GM18867 (cell line): ENCODE results near the gene RNF224.

Experiments used
- ATAC-seq: cut with Tn5 transposase; IDR thresholded peaks from one replicate; pipeline ENCODE4 v1.9.1; 2021; ENCODE audit warnings: mild to moderate bottlenecking, moderate library complexity; ENCODE audit not compliant: unreplicated experiment

The RNF224 gene

DNA sequence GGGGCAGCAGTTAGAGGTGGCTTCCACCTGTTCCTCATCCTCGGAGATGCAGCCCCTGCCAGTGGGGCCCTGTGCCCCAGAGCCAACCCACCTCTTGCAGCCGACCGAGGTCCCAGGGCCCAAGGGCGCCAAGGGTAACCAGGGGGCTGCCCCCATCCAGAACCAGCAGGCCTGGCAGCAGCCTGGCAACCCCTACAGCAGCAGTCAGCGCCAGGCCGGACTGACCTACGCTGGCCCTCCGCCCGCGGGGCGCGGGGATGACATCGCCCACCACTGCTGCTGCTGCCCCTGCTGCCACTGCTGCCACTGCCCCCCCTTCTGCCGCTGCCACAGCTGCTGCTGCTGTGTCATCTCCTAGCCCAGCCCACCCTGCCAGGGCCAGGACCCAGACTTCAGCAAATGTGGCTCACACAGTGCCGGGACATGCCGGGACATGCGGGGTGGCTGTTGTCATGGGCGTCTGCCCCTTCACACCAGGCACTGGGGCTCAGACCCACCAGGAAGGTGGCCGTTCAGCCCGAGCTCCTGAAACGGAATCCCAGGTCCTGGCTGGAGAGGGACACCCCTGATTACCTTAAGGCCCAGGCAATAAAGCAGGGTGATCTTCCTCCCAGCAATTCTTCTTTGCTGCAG lies 1.5 kb upstream of the RNF224 start:
- no peak for ATAC-seq

DNA sequence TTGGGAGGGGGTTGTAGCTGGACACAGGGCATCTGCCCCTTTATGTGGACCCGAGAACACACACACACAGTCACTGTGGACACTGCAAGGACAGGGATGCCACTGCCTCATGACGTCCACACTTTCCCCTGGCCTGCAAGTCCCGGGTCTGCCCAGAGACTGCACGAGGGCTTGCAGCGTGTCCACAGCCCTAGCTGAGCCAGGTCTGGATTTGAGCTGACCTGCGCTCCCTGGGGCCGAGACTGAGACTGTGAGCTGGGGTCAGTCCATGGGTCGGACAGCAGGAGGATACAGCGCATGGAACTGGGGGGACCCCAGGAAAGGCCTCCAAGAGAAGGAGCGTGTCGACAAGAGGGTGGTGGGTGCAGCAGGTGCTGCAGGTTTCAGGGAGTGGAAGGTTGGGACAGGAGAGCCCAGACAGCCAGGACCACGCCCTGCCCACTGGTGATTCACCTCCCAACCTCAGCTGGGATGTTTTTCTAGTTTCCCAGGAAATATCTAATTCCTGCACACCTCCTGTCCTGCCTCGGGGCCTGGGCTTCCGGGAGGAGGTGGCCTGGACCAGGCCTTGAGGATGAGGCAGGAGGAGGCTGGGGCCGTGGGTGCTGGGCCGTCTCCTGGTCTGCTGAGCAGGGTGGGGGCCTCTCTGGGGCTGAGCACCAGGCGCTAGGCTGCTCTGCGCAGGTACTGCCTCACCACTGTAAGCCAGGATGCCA lies 806 bp upstream of the RNF224 start:
- no peak for ATAC-seq

DNA sequence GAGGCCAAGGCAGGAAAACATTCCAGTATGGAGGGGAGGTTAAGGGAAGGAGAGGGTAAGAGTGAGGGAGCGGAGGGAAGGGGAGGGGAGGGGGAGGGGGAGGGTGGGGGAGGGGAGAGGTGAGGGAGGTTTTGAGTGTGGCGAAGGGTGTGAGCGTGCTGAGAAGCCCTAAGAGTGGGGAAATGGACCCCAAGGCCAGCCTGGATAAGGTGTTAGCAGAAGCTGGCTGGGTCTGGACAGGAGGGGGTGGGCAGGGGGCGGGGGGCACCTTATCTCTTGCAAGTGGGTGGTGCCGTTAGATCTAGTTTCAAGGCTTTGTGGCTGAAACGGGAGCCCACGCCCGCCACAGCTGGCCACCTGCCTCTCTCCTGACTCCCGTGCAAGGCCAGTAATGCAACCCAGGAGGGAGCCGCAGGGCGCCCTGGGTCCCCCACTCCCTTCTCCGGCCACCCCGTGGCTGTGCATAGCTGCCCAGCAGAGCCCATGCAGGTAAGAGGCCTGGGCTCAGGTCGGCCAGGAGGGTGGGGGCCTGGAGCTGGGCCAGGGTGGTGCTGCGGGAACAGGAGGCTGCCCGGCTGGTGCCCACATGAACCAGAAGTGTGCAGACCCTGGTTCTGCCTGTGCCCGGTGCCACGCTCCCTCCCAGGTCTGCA lies 677 bp downstream of the RNF224 start:
- ATAC-seq: no peak

DNA sequence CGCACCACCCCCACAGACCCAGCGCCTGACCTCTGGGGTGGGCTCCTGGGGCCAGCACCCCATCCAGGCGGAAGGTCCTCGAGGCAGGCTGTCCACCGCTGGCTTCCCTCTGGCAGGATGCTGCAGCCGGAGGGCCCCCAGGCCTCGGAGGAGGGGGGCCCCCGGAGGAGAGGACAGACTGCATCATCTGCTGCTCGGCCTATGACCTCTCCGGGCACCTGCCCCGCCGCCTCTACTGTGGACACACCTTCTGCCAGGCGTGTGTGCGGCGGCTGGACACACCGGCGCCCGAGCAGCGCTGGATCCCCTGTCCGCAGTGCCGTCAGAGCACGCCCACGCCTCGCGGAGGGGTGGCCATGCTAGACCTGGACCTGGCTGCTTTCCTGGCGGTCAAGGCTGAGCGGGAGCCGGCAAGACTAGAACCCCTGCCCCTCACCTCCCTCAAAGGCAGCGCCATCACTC lies 1.2 kb downstream of the RNF224 start:
- no peak for ATAC-seq

DNA sequence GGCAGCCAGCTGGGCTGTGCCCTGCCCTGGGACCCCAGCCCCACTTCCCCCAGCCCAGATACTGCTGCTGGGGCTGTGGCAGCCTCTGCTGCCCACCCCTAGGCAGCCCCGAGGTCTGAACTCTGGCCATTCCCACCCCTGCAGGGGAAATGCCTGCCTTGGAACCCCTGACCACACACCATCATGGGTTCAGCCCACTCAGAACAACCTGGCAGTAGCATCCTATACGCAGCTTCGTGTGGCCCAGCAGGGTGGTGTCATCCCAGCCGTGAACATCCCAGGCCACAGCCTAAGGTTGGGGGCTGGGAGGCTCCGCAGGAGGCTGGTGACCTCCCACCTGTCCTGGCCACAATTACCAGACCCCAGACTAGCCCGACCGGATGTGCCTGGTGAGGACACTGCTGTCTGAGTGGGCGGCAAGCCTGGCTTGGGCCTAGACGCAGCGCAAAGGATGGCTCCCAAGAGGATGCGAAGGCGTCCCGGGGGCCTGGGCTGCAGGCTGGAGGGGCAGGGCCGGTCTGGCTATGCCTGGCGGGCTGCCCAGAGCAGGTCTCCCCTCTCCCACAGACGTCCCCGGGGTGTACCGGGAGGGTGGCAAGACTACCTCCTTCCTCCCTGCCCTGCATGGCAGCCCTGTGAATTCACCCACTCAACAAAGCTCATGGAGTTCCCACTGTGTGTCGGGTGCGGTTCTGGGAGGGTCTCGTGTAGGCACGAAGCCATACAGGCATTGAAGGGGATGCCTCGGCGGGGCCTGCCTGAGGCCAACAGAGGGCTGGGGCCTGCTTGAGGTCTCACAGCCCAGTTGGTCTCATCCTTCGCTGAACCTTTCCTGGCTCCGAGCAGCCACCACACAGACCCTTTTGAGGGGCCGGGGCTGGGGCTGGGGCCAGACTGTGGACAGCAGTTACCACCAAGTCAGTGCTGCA lies 1.9 kb downstream of the RNF224 start:
- ATAC-seq: no peak

DNA sequence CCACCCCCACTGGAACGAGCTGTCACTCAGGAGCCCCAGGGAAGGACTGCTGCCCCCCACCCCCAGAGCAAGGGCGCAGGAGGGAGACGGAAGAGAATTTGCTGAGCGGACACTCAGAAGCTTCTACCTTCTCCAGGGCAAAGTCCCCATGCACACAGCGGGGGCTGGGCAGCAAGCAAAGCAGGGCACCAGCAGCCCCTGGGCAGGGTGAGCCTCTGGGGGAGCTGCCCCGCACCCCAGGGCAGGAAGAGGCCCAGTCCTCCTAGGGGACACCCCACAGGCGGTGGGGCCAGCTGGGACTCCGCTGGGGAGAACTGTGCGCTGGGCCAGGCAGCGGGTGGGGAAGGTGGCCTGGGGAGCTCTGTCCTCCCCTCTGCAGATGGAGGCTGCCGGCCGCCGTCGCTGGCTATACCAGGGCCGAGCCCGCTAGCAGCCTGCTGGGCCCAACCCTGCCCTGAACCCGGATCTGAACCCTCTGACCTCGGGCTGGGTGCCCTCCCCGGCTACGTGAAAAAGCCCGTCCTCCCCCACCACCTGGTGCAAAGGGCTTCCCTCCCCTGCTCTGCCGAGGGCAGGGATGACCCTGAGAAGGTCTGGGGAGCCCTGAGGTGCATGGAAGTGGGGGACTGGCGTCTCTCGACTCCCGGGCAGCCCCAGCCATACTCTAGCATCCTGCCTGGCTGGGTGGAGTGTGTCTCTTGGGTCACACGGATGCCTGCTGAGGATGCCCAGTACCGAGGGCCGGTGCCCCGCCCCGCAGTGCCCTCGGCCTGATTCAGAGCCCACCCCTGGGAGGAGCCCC lies 2.8 kb downstream of the RNF224 start:
- no peak for ATAC-seq

DNA sequence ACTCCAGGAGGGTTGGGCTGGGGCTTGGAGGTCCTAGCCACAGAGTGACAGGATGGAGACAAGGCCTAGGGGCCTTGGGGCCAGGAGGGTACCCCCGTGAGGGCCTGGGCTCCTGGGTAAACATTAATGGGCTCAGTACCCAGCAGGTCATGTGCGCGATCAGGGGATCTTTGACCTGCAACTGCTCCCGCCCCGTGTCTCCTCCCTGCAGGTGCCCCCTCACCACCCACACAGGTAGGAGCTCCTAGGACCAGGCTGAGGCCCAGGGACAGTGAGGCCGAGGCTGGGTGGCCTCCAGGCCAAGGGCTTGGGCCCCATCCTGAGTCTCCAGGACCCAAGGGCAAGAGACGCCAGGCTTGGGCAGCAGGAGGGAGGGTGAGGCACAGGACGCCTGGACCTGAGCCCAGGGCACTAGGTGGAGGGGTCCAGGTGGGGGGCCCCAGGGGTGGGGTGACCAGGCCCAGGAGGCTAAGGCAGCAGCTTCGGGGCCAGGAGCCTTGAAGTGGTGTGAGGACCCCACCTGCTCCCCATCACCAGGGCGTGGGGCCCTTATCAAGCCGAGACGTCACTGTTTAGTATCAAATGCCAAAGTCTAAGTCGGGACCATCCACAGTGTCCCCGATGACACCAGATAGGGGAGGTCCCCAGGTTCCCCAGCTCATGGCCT lies 3.5 kb downstream of the RNF224 start, which contains the start of gene SLC34A3:
Gene SLC34A3 (plus strand): TSS at position 197 of the 667 bp plus-strand sequence. CDS start 802 bp downstream, outside the sequence.
- ATAC-seq: no peak

DNA sequence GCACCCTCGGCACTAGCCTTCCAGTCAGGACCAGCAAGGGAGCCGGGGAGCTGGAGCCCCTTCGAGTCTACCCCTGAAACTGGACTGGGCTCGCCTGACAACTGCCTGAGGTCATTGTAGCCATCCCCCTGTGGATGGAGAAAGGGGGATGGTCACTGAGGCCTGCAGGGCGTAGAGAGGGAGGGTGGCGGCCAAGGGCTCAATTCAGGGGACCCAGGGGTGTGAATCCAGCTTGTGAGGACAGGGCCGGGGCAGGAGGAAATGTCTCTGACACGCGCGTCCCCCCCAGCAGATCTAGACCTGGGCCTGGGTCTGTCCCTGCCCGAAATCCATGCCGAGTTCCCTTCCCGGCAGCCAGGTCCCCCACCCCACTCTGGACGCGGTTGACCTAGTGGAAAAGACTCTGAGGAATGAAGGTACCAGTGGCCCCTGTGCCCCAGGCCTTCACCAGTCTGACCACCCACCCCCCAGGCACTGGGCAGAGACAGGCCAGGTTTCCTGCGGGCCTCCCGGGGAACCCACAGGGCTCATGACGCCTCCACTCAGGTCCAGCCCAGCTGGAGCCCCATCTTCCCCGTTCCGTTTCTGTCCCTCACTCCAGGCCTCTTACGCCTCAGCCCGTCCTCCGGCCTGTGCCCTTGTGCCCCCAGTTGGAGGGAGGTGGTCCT lies 4.2 kb downstream of the RNF224 start:
- no peak for ATAC-seq

DNA sequence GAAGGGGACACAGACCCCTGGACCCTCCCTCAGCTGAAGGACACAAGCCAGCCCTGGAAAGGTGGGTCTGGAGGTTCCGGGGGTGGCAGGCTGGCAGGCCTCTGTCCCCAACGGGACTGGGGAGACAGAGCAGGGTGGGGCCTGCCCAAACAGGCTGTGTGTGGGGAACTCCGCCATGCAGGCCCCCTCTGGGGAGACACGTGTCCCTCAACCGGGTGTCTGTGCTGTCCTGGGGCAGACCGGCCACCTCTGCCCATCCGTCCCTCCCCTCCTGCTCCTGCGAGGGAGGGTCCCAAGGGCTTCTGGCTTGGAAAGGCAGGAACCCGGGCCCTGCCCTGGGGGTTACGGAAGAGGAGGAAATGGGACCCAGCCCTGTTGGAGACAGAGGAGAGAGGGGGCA lies 4.8 kb downstream of the RNF224 start:
- no peak for ATAC-seq

DNA sequence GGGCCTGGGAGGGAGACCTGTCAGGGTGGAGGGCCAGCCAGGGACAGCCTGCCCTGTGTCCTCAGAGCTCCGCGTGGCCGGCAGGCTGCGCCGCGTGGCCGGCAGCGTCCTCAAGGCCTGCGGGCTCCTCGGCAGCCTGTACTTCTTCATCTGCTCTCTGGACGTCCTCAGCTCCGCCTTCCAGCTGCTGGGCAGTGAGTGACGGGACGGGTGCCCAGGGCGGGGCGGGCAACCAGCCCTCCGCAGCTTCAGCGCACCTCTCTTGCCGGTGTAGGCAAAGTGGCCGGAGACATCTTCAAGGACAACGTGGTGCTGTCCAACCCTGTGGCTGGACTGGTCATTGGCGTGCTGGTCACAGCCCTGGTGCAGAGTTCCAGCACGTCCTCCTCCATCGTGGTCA lies 5.2 kb downstream of the RNF224 start:
- no peak for ATAC-seq

DNA sequence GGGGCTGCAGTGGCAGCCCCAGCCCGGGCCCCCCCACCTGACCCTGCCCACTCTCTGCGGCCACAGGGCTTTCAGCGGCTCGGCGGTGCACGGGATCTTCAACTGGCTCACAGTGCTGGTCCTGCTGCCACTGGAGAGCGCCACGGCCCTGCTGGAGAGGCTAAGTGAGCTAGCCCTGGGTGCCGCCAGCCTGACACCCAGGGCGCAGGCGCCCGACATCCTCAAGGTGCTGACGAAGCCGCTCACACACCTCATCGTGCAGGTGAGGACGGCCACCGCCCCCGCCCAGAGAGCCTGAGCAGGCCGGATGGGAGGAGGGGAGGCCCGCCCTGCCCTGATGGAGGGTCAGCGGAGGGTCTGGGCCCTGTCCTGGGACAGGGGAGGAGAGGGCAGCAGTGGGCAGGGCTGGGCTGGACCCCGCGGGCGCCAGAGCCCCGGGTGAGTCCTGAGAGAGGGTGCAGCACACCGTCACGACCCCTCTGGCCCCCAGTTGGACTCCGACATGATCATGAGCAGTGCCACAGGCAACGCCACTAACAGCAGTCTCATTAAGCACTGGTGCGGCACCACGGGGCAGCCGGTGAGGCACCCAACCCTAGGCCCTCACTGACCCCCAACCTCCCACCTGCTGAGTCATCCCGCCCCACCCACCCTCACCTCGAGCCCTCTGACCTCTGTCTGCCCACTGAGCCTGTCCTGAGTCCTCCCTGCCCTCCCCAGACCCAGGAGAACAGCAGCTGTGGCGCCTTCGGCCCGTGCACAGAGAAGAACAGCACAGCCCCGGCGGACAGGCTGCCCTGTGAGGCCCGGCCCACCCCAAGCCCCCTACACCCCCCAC lies 6.1 kb downstream of the RNF224 start:
- ATAC-seq: no peak

DNA sequence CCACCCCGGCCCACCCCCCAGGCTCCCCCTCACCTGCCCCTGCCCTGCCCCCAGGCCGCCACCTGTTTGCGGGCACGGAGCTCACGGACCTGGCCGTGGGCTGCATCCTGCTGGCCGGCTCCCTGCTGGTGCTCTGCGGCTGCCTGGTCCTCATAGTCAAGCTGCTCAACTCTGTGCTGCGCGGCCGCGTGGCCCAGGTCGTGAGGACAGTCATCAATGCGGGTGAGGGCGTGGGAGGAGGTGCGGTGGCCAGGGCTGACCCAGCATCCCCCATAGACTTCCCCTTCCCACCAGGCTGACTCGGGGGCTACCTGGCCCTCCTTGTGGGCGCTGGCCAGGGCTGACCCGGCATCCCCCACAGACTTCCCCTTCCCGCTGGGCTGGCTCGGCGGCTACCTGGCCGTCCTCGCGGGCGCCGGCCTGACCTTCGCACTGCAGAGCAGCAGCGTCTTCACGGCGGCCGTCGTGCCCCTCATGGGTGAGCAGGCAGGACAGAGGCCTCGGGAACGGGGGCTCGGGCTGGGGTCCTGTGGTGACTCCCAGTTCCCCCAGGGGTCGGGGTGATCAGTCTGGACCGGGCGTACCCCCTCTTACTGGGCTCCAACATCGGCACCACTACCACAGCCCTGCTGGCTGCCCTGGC lies 6.9 kb downstream of the RNF224 start:
- ATAC-seq: no peak

DNA sequence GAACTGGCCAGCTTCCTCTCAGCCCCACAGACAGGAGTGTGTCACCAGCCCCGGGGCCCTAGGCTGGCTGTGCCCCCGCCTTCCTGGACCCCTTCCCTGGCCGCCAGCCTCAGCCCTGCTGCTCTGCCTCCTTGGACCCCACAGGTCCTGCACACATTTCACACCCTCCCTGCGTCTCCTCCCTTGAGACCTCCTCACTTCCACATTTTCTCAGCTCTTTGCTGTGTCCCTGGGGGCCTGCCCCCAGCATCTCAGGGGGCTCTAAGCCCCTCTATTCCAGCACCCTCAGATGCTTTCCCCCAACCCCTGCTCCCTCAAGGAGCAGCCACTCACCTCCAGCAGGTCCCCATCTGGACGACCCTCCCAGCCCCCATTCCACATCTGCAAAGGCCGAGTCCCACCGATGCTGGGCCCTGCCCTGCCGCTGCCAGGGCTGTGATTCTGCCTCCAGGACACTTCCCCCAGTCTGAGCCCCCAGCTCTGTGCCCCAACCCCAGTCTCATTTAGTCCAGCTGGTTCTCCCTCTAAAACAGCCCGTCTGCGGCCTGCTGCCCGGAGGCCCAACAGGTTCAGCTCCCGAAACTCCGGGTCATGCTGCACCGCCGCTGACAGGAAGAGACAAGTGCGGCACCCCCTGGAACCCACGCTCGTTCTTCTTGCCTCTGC lies 7.6 kb downstream of the RNF224 start:
- ATAC-seq: no peak

DNA sequence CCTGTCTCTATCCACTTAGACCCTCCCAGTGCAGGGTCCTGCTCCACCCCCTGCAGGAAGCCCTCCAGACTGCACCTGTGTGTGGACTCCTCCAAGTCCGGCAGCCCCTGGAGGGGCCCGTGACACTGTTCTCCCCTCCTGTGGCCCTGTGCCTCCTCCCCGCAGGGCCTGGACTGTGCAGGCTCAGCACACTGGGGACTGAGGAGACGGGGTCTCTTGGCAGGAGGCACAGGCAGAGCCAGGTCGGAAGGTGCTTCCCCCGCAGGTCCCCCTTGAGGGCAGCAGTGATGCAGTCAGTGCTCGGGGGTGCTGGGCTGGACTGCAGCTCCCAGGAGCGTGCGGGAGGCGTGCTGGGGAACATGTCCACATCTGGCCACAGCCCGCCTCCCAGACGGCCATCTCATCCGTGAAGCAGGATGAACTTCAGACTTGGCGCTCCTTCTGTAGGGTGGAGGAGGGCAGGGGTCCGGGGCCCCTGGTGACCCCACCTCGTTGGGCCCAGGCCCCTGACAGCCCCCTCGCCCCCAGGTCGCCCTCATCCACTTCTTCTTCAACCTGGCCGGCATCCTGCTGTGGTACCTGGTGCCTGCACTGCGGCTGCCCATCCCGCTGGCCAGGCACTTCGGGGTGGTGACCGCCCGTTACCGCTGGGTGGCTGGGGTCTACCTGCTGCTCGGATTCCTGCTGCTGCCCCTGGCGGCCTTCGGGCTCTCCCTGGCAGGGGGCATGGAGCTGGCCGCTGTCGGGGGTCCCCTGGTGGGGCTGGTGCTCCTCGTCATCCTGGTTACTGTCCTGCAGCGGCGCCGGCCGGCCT lies 8.3 kb downstream of the RNF224 start:
- ATAC-seq: no peak

DNA sequence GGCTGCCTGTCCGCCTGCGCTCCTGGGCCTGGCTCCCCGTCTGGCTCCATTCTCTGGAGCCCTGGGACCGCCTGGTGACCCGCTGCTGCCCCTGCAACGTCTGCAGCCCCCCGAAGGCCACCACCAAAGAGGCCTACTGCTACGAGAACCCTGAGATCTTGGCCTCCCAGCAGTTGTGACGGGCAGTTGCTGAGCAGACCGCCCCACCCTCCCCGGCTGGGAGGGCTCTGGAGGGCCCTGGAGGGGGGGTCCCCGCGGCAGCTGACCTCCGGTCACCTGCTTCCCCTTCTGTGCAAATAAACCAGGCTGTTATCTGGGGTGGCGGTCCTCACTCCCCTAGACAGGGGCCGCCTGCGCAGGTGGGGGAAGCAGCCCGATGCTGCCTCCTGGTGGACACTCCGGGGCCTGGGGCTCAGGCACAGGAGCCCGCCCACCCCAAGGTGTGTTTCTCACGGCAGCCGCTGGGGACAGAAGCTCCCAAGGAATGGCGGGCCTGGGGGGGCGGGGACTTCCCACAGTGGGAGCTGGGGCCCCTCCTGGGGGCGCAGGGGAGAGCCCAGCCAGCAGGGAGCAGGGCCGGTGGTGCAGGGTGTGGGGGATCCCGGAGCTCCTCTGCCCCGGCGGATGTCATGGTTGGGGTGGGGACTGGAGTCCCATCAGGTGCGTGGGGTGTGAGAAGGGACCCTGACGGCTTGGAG lies 9.1 kb downstream of the RNF224 start:
- ATAC-seq: peak; percentile 18

DNA sequence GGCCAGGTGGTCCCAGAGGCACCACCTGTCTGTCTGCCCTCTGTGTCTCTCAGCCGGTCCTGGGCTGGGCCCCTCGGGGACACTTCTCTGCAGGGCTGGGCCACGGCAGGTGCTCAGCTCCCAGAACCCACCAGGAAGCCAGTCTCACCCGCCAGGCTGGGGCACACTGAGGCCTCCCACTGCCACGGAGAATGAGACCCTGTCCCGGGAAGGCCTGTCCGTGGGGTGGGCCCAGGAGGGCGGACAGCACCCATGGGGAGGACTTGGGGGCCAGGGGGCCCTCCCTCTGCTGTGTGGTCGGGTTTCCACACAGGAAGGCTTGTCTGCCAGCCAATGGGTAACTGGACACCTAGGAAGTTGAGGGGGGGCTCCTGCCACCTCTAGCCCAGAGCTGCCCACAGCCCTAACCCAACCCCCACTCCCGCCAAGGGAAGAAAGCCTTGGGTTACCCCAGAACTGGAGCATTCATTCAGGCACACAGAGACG lies 9.7 kb downstream of the RNF224 start:
- no peak for ATAC-seq
